NCI-H128 (cell line): ENCODE data around the gene NHERF2.

Experiments
- DNase-seq: peaks from one replicate; lab custom pipeline; 2025; ENCODE audit not compliant: unreplicated experiment; lab: John Stamatoyannopoulos, UW

Gene NHERF2

GRCh38 chr16:2057438-2057837 is 30.7 kb downstream of the NHERF2 start:
- no peak for DNase-seq

- DNase-seq, result no peak
These were observed 31.7 kb downstream of the NHERF2 start for GRCh38 chr16:2058420-2058819.

DNA sequence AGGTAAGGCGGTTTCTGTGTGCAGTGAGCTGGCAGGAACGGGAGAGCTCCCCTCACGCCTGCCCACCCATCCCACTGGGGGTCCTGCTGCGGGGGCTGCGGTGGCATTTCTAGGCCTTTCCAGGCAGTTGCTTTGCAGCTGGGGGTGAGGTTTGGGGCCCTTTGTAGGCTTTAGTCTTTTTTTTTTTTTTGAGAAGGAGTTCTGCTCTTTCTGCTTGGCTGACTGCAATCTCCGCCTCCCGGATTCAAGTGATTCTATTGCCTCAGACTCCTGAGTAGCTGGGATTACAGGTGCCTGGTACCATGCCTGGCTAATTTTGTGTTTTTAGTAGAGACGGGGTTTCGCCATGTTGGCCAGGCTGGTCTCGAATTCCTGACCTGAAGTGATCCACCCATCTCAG is 32.2 kb downstream of the NHERF2 start:
- no peak for DNase-seq

DNA sequence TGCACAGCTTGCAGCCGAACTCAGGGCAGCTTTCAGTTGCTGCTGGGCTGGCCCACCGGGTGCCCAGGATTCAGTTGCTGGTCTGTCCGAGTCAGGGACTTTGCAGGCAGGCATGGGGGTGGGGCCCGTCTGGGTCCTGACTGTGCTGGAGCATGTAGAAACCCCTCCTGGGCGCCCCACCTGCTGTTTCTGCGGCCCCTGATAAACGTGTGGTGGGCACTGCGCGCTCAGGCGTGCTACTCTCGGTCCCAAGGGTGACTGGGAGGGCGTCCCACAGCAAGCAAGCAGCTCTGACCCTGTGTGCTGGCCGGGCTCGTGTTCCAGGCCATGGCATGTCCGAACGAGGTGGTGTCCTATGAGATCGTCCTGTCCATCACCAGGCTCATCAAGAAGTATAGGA is 33.6 kb downstream of the NHERF2 start:
- DNase-seq, result no peak

DNA sequence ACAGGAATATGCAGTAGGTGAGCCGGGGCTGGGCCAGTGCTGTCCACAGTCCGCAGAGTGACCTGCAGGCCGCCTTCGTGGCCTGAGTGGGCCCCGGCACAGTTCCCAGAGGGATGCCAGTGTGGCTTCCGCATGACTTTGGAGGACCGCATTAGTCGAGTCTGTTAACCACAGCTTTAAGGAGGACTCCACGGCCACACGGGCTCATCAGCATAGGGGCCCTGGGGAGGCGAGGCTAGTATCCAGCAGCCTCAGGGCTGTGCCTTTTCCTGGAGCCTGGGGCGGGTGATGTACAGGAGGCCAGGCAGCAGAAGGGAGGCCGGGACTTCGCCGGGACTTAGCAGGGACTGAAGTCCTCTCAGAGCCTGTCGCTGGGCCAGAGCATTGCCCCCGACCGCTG is 34.3 kb downstream of the NHERF2 start:
- no peak for DNase-seq

GRCh38 chr16:2061526-2061925 is 34.8 kb downstream of the NHERF2 start:
- no peak for DNase-seq

DNA sequence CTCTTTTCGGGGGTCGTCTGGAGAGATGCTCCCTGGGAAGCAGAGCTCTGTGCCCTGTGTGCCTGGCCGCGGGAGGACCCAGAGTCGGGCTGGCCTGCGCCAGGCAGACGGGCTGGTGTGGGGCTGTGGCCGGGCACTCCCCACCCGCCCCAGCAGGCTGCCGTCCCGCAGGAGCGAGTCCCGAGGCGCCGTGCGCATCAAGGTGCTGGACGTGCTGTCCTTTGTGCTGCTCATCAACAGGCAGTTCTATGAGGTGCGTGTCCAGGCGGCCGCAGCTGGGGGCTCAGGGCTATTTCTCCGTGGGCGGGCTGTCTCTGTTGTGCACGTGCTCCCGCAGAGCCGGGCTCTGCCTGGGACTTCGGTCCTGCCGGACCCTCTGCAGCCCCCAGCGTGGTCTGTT is 36.1 kb downstream of the NHERF2 start:
- DNase-seq, result no peak

- no peak for DNase-seq
These were observed 37.2 kb downstream of the NHERF2 start for GRCh38 chr16:2063861-2064260.

DNA sequence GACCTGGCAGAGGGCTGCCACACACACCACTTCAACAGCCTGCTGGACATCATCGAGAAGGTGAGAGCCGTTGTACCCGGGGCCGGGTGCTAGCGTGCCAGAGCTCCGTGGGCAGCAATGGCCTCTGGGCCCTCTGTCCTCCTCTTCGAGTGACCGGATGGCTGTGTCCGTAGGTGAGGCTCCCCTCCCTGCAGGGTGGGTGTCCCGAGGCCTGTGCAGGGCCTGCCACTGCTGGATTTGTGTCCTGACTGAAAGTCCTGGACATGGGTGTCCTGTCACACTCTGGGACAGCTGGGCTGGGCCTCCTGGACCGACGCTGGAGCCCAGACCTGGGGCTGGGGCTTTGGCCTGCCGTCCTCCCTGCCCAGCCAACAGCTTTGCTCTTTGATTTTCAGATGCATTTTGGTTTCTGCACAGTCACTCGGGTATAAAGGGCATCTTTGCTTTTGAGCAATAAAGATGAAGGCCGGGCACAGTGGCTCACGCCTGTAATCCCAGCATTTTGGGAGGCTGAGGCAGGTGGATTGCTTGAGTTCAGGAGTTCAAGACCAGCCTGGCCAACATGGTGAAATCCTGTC is 37.8 kb downstream of the NHERF2 start:
- no peak for DNase-seq

GRCh38 chr16:2066139-2066538 is 39.4 kb downstream of the NHERF2 start:
- no peak for DNase-seq

DNA sequence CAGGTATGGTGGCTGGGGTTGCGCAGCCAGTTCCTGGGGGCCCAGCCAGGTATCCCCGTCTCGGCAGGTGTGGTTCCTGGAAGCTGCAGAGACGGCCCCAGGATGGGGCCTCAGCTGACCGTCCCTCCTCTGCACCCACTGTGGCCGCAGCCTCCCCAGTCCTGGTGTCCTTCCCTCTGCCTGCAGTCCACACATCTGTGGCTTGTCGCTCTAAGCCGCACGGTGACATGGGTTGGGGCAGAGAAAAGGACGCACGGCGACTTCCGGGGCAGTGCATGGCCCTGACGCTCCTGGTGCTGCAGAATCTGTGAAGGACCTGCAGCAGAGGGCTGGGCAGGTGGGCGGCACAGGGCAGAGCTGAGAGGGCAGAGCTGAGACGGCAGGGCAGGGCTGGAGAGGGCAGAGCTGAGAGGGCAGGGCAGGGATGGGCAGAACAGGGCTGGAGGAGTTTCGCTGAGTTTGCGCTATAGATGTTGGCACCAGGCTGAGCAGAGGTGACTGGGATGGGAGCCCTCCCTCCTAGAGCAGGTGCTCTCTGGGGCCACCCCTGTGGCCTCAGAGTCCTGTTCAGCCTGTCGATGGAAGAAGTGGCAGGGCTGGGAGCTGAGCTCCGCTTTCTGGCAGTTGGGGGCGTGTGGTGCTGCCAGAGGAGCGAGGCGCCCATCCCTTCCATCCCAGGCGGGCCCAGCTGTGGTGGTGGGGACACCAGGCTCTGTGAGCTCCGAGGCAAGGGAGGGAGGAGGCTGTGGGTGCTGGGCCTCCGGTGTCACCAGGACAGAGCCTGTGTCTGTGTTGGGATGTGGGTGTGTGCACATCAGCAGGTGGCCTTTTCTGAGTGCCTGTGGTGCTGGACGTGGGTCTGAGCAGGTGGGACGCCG is 44.1 kb downstream of the NHERF2 start:
- DNase-seq, result no peak

GRCh38 chr16:2071454-2072202 is 44.9 kb downstream of the NHERF2 start:
- DNase-seq, result no peak

GRCh38 chr16:2072926-2073325 is 46.2 kb downstream of the NHERF2 start:
- DNase-seq, result no peak

DNA sequence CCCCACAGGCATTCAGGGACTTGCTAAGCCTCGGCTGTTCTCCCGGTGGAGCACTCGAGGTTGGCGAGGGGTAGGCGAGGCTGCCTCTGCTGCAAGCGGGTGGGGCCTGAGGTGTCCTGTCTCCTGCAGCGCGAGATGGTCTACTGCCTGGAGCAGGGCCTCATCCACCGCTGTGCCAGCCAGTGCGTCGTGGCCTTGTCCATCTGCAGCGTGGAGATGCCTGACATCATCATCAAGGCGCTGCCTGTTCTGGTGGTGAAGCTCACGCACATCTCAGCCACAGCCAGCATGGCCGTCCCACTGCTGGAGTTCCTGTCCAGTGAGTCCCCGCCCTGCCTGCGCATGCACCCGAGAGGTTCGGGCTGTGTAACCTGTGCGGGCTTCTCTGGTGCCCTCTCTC is 47.4 kb downstream of the NHERF2 start:
- DNase-seq, result no peak

- no peak for DNase-seq
These were observed 48.9 kb downstream of the NHERF2 start for GRCh38 chr16:2075631-2076030.

DNA sequence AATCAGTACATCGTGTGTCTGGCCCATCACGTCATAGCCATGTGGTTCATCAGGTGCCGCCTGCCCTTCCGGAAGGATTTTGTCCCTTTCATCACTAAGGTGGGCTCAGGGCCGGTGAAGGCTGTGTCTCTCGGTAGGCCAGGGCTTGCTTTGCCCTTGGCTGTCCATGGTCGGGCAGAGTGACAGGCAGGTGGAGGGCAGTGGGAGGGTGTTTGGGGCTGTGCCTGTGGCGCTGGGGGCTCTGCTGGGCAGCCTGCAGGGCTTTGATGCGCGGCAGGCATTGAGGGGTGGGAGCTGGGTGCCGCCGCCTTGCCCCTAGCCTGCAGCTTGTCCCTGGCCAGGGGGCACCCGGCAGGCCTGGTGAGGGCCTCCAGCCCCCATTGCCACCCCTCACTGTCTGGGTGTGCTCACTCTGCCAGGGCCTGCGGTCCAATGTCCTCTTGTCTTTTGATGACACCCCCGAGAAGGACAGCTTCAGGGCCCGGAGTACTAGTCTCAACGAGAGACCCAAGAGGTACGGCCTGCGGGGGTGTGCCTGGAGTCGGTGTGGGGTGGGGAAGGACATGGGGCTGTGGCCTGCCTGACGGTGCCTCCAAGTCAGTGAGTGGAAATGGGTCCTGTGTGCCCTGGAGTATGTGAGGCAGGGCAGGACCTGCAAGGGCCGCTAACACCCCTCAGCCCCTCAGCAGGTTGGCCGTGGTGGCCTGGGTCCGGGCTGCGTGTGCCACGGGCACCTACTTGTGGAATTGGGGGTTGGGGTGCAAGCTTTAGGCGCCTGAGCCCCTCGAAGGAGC is 49.6 kb downstream of the NHERF2 start:
- no peak for DNase-seq

DNA sequence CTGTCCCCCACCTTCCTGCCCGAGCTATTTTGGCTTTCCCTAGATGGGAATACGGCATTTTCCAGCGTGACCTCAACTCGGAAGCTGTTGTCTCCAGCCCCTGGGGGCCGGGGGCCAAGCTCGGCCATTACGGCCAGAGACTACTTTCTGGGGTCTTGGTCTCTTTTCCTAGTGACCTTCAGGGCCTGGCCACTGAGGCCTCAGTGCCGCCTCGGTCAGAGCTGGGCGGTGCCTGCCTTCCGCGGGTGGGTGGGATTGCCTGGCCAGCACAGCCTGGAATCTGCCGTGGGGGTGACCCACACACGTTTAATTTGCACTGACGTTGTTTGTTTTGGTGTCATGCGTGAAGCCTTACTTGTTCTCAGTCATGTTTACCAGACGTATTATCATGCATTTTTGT is 50.3 kb downstream of the NHERF2 start:
- no peak for DNase-seq

- DNase-seq, result no peak
These were observed 51.0 kb downstream of the NHERF2 start for GRCh38 chr16:2077696-2078095.

GRCh38 chr16:2078096-2078495 is 51.4 kb downstream of the NHERF2 start:
- no peak for DNase-seq

GRCh38 chr16:2078691-2079090 is 52.0 kb downstream of the NHERF2 start:
- DNase-seq, result no peak

- DNase-seq, result no peak
These were observed 52.7 kb downstream of the NHERF2 start for GRCh38 chr16:2079311-2079800.
